HEK293T (cell line): ENCODE results near the gene DDHD1.

ENCODE experiments used
- ARNT ChIP-seq: fragments of 450-650 bp; IDR thresholded peaks from 2 replicates; pipeline ENCODE4 v1.6.1; 2017; ENCODE audit warnings: mild to moderate bottlenecking
- BHLHE40 ChIP-seq: fragments of 450-650 bp; IDR thresholded peaks from 2 replicates; pipeline ENCODE4 v1.6.1; 2016; ENCODE audit warnings: mild to moderate bottlenecking, moderate library complexity, borderline replicate concordance
- CTBP1 ChIP-seq: fragments of 450-650 bp; IDR thresholded peaks from 2 replicates; pipeline ENCODE4 v1.6.1; 2016; ENCODE audit warnings: borderline replicate concordance
- ELF4 ChIP-seq: fragments of 450-650 bp; IDR thresholded peaks from 2 replicates; pipeline ENCODE4 v1.6.1; 2017; ENCODE audit warnings: antibody characterized with exemption
- FOXA1 ChIP-seq: fragments of 450-650 bp; IDR thresholded peaks from 2 replicates; pipeline ENCODE4 v1.6.1; 2016; ENCODE audit warnings: mild to moderate bottlenecking
- FOXK2 ChIP-seq: fragments of 450-650 bp; IDR thresholded peaks from 2 replicates; pipeline ENCODE4 v1.6.1; 2016; ENCODE audit warnings: mild to moderate bottlenecking
- FOXM1 ChIP-seq: fragments of 450-650 bp; IDR thresholded peaks from 2 replicates; pipeline ENCODE4 v1.6.1; 2017; ENCODE audit warnings: mild to moderate bottlenecking, borderline replicate concordance
- HDGF ChIP-seq: fragments of 450-650 bp; IDR thresholded peaks from 2 replicates; pipeline ENCODE4 v1.6.1; 2017; ENCODE audit warnings: antibody characterized with exemption, borderline replicate concordance
- LEF1 ChIP-seq: fragments of 450-650 bp; IDR thresholded peaks from 2 replicates; pipeline ENCODE4 v1.6.1; 2017; ENCODE audit warnings: mild to moderate bottlenecking, borderline replicate concordance
- NFRKB ChIP-seq: fragments of 450-650 bp; IDR thresholded peaks from 2 replicates; pipeline ENCODE4 v1.6.1; 2016; ENCODE audit warnings: mild to moderate bottlenecking, moderate library complexity
- SP1 ChIP-seq: fragments of 450-650 bp; IDR thresholded peaks from 2 replicates; pipeline ENCODE4 v1.6.1; 2017
- SUZ12 ChIP-seq: fragments of 450-650 bp; IDR thresholded peaks from 2 replicates; pipeline ENCODE4 v1.6.1; 2016; ENCODE audit warnings: mild to moderate bottlenecking
- TARDBP ChIP-seq: fragments of 450-650 bp; IDR thresholded peaks from 2 replicates; pipeline ENCODE4 v1.6.1; 2016
- ZNF384 ChIP-seq: fragments of 450-650 bp; IDR thresholded peaks from 2 replicates; pipeline ENCODE4 v1.6.1; 2016

- TF ChIP-seq TARDBP, result no peak
- TF ChIP-seq SUZ12, result no peak
- no peak for TF ChIP-seq FOXK2
- TF ChIP-seq BHLHE40, result no peak
- no peak for TF ChIP-seq ARNT
- no peak for TF ChIP-seq ELF4
- no peak for TF ChIP-seq FOXA1
- TF ChIP-seq SP1, result no peak
- no peak for TF ChIP-seq LEF1
- no peak for TF ChIP-seq CTBP1
- no peak for TF ChIP-seq HDGF
- no peak for TF ChIP-seq ZNF384
- no peak for TF ChIP-seq FOXM1
- no peak for TF ChIP-seq NFRKB
These were observed 42.8 kb upstream of the DDHD1 start for GRCh38 chr14:53195949-53196348.
